ENCODE measurements around the gene SPRR5.

Gene SPRR5

DNA sequence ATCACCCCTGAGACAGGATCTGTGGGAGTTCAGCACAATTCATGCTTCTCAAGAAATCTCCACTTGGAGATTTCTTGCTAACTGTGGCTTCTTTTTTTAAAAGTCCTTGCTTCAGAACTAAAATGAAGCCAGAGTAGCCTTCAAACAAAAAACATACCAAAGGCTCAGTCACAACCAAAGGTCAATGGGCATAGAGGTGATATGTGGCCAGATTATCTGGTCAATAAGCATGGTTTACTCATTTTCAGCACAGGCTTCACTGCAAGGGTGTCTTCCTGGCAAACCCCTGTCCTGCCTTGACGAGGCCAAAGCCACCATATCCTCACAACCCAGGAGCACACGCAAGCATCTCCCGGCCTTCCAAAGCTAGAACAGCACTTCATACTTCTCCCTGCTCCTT lies 12.3 kb downstream of the SPRR5 start:
- DNase-seq (ENCODE audit: low read depth) = no peak
- TF ChIP-seq, protein P1, sequence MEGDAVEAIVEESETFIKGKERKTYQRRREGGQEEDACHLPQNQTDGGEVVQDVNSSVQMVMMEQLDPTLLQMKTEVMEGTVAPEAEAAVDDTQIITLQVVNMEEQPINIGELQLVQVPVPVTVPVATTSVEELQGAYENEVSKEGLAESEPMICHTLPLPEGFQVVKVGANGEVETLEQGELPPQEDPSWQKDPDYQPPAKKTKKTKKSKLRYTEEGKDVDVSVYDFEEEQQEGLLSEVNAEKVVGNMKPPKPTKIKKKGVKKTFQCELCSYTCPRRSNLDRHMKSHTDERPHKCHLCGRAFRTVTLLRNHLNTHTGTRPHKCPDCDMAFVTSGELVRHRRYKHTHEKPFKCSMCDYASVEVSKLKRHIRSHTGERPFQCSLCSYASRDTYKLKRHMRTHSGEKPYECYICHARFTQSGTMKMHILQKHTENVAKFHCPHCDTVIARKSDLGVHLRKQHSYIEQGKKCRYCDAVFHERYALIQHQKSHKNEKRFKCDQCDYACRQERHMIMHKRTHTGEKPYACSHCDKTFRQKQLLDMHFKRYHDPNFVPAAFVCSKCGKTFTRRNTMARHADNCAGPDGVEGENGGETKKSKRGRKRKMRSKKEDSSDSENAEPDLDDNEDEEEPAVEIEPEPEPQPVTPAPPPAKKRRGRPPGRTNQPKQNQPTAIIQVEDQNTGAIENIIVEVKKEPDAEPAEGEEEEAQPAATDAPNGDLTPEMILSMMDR (conservative IDR thresholded peaks at IDR 0.05; ENCODE audit: low read depth, low read length) = no peak
- no peak overlapping the region for H3K4me3 ChIP-seq (ENCODE audit: low read depth, low read length)

DNA sequence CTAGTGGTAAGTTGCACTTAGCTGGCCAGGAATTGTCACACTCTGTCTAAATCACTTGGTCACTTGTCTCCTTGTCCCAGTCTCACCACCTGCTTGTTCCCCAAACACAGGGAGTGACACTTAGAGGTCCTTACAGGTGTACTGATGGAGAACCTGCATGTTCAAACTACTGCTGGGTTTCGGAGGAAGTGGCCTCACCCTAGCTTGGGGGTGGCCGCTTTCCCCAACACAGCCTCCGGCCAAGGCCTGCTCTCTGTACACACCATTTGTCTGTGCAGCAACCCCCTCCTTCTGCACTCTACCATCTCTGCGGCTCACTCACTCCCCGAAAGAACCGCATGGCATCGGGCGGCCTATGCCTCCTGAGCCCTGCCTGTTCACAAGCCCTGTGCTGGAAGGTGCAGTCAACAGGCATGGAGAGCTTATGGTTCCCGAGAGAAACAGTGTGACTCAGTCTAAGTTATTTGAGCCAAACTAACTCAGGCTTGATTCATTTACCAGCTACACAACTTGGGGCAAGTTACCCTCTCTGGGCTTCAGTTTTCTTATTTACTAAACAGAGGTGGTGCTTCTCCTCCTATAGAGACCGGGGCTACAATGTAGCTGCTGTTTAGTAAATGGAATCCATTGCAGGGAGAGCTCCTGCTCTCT lies 12.9 kb downstream of the SPRR5 start:
- H3K4me3 ChIP-seq (ENCODE audit: low read depth, low read length) = no peak overlapping the region
- TF ChIP-seq, protein P1 (conservative IDR thresholded peaks at IDR 0.05; ENCODE audit: low read depth, low read length) = no peak
- no peak for DNase-seq (ENCODE audit: low read depth)

DNA sequence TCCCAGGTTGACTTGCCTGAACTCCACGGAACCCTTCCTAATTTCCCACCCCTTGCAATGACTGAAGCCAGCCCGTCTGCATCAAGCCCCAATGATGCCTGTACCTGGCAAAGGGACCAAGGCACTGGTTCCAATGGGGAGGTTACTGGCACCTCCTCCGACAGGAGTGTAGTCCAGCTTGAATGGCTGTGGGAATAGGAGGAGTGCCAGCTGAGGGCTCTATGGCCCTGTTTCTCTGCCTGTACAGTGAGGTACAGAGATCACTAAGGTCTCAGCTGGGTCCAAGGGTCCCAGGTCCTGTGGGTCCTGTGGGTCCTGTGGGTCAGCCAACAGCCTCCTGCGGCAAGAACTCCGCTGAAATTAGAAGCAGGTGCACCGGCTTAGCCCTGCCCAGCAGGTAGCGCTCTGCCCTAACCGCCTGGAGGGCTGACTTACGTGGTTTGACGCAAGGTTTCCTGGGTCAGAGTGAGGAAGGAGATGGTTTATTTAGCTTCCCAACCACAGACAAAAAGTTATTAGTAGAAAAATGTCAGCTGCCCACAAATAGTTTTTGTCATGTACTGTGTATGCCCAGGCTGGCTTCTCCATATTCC lies 13.5 kb downstream of the SPRR5 start:
- TF ChIP-seq, protein P1 (conservative IDR thresholded peaks at IDR 0.05; ENCODE audit: low read depth, low read length) = no peak
- H3K4me3 ChIP-seq (ENCODE audit: low read depth, low read length) = no peak overlapping the region
- no peak for DNase-seq (ENCODE audit: low read depth)

GRCh38 chr1:152961226-152961891 lies 14.4 kb downstream of the SPRR5 start:
- DNase-seq (ENCODE audit: low read depth) = no peak
- H3K4me3 ChIP-seq (ENCODE audit: low read depth, low read length) = no peak overlapping the region
- TF ChIP-seq, protein P1 (conservative IDR thresholded peaks at IDR 0.05; ENCODE audit: low read depth, low read length) = no peak

- no peak overlapping the region for H3K4me3 ChIP-seq (ENCODE audit: low read depth, low read length)
- TF ChIP-seq, protein P1 (conservative IDR thresholded peaks at IDR 0.05; ENCODE audit: low read depth, low read length) = no peak
- DNase-seq (ENCODE audit: low read depth) = no peak
Measured at GRCh38 chr1:152962876-152963415, 15.9 kb downstream of the SPRR5 start.

DNA sequence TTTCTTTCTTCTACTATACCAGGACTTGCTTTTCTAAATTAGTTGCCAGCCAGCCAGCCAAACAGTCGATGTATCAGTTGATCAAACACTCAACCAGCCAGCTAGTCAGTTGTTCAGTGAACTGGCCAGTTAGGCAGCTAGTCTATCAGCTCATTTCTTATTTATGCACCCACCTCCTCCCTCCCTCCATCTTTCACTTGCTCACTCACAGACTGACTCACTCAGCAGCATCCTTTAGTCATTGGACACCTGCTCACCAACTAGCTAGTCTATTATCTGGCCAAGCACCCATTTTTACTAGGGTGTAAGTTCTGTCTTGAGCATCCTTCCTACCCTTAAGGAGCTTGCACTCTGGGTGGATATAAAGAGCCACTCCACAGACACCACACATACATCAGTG lies 17.5 kb downstream of the SPRR5 start:
- TF ChIP-seq, protein P1 (conservative IDR thresholded peaks at IDR 0.05; ENCODE audit: low read depth, low read length) = no peak
- H3K4me3 ChIP-seq (ENCODE audit: low read depth, low read length) = no peak overlapping the region
- no peak for DNase-seq (ENCODE audit: low read depth)
